ENCODE measurements around the gene USP17L29.
"Not testable (repeated sequence)": the region's sequence is repeated elsewhere in the genome, so short reads cannot be mapped to it uniquely, and the experiment has no call there.

The USP17L29 gene, protein sequence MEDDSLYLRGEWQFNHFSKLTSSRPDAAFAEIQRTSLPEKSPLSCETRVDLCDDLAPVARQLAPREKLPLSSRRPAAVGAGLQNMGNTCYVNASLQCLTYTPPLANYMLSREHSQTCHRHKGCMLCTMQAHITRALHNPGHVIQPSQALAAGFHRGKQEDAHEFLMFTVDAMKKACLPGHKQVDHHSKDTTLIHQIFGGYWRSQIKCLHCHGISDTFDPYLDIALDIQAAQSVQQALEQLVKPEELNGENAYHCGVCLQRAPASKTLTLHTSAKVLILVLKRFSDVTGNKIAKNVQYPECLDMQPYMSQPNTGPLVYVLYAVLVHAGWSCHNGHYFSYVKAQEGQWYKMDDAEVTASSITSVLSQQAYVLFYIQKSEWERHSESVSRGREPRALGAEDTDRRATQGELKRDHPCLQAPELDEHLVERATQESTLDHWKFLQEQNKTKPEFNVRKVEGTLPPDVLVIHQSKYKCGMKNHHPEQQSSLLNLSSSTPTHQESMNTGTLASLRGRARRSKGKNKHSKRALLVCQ

DNA sequence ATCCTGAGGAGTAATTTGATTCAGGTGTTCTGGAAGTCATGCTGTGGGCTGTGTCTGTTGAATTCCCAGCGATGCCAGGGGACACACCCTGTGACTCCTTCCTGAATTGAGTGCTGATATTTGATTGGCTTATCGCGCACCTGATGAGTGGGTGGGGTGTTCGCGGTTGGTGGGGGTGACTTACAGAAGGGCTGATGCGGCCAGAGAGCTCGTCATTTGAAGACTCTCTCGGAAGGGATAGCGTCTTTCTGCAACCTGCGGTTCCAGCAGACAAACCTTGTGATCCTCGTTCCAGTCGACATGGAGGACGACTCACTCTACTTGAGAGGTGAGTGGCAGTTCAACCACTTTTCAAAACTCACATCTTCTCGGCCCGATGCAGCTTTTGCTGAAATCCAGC, at the start of gene USP17L29:
Gene USP17L29, plus strand, starts transcription at position 301 of the 400 bp plus-strand sequence. Its CDS starts 0 bp downstream, at position 301.
- DNase-seq, result not testable (repeated sequence)

DNA sequence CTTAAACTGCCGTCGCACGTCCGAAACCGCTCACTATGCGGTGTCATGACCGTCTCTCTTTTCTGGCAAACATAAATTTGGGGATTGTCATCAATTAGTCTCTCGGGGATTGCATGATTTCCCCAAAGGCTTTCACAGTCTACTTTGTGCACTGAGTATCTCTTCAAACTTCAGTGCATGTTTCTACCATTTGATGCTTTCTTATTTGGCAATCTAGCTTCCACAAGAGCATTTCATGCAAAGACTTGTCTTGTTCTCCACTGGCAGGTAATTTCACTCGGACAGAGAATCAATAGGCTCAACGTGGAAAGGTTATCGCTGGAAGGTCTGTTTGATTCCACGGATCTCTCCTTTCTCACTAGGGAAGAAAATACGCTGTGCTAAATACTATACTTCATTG, 29.2 kb upstream of the USP17L29 start:
- not testable (repeated sequence) for DNase-seq

DNA sequence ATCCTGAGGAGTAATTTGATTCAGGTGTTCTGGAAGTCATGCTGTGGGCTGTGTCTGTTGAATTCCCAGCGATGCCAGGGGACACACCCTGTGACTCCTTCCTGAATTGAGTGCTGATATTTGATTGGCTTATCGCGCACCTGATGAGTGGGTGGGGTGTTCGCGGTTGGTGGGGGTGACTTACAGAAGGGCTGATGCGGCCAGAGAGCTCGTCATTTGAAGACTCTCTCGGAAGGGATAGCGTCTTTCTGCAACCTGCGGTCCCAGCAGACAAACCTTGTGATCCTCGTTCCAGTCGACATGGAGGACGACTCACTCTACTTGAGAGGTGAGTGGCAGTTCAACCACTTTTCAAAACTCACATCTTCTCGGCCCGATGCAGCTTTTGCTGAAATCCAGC, 28.6 kb upstream of the USP17L29 start, which contains the start of gene USP17L24:
Gene USP17L24, plus strand, starts transcription at position 301 of the 400 bp plus-strand sequence. Its CDS starts 0 bp downstream, at position 301.
- not testable (repeated sequence) for DNase-seq

DNA sequence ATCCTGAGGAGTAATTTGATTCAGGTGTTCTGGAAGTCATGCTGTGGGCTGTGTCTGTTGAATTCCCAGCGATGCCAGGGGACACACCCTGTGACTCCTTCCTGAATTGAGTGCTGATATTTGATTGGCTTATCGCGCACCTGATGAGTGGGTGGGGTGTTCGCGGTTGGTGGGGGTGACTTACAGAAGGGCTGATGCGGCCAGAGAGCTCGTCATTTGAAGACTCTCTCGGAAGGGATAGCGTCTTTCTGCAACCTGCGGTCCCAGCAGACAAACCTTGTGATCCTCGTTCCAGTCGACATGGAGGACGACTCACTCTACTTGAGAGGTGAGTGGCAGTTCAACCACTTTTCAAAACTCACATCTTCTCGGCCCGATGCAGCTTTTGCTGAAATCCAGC, 23.8 kb upstream of the USP17L29 start, which contains the start of gene USP17L25:
Gene USP17L25, plus strand, starts transcription at position 301 of the 400 bp plus-strand sequence. Its CDS starts 0 bp downstream, at position 301.
- DNase-seq, result not testable (repeated sequence)

DNA sequence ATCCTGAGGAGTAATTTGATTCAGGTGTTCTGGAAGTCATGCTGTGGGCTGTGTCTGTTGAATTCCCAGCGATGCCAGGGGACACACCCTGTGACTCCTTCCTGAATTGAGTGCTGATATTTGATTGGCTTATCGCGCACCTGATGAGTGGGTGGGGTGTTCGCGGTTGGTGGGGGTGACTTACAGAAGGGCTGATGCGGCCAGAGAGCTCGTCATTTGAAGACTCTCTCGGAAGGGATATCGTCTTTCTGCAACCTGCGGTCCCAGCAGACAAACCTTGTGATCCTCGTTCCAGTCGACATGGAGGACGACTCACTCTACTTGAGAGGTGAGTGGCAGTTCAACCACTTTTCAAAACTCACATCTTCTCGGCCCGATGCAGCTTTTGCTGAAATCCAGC, 19.1 kb upstream of the USP17L29 start, which contains the start of gene USP17L26:
Gene USP17L26, plus strand, starts transcription at position 301 of the 400 bp plus-strand sequence. Its CDS starts 0 bp downstream, at position 301.
- DNase-seq, result not testable (repeated sequence)

DNA sequence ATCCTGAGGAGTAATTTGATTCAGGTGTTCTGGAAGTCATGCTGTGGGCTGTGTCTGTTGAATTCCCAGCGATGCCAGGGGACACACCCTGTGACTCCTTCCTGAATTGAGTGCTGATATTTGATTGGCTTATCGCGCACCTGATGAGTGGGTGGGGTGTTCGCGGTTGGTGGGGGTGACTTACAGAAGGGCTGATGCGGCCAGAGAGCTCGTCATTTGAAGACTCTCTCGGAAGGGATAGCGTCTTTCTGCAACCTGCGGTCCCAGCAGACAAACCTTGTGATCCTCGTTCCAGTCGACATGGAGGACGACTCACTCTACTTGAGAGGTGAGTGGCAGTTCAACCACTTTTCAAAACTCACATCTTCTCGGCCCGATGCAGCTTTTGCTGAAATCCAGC, 14.3 kb upstream of the USP17L29 start, which contains the start of gene USP17L5:
Gene USP17L5, plus strand, starts transcription at position 301 of the 400 bp plus-strand sequence. Its CDS starts 0 bp downstream, at position 301.
- DNase-seq, result not testable (repeated sequence)

DNA sequence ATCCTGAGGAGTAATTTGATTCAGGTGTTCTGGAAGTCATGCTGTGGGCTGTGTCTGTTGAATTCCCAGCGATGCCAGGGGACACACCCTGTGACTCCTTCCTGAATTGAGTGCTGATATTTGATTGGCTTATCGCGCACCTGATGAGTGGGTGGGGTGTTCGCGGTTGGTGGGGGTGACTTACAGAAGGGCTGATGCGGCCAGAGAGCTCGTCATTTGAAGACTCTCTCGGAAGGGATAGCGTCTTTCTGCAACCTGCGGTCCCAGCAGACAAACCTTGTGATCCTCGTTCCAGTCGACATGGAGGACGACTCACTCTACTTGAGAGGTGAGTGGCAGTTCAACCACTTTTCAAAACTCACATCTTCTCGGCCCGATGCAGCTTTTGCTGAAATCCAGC, 9.6 kb upstream of the USP17L29 start, which contains the start of gene USP17L27:
Gene USP17L27, plus strand, starts transcription at position 301 of the 400 bp plus-strand sequence. Its CDS starts 0 bp downstream, at position 301.
- not testable (repeated sequence) for DNase-seq

DNA sequence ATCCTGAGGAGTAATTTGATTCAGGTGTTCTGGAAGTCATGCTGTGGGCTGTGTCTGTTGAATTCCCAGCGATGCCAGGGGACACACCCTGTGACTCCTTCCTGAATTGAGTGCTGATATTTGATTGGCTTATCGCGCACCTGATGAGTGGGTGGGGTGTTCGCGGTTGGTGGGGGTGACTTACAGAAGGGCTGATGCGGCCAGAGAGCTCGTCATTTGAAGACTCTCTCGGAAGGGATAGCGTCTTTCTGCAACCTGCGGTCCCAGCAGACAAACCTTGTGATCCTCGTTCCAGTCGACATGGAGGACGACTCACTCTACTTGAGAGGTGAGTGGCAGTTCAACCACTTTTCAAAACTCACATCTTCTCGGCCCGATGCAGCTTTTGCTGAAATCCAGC, 4.8 kb upstream of the USP17L29 start, which contains the start of gene USP17L28:
Gene USP17L28, plus strand, starts transcription at position 301 of the 400 bp plus-strand sequence. Its CDS starts 0 bp downstream, at position 301.
- not testable (repeated sequence) for DNase-seq

DNA sequence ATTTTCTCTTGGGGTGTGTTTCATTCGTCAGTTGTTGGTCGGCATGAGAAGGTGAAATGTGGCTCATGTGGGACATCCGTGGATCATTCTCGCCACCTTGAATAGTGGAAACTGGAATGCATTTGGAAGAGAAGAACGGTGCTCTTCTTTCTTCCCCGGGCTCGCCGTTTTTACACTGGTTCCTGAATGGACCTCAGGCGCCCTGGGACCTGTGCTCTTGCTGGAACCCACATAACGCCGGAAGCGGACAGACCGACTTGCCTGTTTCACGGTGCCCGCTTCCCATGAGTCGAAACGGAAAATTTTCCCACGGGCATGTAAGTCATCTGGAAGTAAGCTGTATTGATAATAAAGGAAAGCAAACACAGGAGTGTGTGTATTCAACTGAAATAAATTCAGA, 2.6 kb upstream of the USP17L29 start:
- DNase-seq, result not testable (repeated sequence)

DNA sequence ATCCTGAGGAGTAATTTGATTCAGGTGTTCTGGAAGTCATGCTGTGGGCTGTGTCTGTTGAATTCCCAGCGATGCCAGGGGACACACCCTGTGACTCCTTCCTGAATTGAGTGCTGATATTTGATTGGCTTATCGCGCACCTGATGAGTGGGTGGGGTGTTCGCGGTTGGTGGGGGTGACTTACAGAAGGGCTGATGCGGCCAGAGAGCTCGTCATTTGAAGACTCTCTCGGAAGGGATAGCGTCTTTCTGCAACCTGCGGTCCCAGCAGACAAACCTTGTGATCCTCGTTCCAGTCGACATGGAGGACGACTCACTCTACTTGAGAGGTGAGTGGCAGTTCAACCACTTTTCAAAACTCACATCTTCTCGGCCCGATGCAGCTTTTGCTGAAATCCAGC, 9.4 kb downstream of the USP17L29 start, which contains the start of gene USP17L30:
Gene USP17L30, plus strand, starts transcription at position 301 of the 400 bp plus-strand sequence. Its CDS starts 0 bp downstream, at position 301.
- not testable (repeated sequence) for DNase-seq

DNA sequence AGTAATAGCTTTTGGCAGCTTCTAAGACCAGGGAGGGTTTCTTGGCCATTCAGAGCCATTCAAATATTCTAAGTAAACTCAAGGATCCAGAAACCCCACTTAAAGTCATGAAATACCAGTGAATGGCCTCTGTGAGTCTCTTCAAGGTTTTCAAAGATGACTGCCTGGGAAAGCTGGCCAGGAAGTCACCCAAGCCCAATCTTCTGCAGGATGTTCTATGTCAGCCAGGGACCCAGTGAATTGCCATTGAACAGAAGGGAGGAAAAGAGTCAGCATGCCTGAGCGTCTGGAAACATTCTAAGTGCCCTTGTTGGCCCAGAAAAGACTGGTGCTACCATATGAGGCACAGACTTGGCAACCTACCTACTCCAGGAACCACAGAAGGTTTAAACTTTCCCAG, 26.4 kb downstream of the USP17L29 start:
- not testable (repeated sequence) for DNase-seq

DNA sequence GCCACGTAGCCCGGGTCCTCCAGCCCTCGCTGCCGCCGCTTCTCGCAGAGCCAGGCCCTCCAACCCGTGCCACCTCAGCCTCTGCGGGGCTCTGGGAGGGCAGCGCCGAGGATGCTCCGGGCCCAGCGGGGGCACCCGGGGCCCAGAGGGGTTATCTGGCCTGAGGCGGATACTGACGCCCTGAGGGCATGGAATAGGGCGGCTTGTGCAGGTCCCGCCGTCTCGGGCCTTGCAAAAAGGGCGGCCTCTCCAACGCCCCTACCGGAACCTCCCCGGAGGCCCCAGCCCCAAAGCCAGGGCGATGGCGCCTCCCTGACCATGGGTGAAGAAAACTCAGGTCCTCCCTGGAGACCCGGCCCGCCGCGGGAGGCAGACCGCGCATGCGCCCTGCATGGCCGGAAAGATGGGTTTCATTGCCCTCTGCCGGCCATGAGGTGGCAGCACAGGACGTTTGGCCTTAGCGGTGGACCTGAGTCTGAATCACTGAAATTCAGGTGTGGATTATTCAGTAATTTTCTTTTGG, 27.6 kb downstream of the USP17L29 start:
- DNase-seq, result peak; percentile 65

DNA sequence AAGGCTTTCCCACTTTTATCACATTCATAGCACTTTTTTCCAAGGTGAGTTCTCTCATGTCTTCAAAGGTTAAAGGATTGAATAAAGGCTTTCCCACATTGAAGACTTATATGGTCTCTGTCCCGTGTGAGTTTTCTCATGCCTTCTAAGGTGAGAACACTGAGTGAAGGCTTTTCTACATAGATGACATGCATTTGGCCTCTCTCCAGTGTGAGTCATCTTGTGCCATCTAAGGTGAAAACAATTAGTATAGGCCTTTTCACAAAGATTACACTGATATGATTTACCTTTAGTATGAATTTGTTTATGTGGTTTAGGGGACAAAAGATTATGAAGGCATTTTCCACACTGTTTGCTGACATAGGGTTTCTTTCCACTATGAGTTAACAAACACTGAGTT, 30.7 kb downstream of the USP17L29 start:
- no peak for DNase-seq

DNA sequence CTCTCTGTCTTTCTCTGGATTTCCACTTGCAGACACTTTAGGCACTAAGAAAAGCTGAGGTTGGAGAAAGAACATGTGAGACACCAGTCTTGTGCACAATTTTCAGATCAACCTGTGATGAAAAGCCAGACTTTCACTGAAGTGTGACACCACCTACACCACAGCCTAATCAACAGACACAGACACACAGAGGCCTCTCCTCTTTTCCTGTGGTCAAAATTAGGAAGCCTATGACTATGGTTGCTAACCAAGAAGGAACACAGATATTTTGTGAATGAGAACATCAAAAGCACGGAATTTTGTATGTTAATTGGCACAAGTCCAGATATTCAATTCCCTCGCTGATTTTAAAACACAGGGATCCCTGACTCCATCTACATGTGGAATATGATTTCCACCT, 35.6 kb downstream of the USP17L29 start:
- DNase-seq, result not testable (repeated sequence)

Measured in CD4-positive, alpha-beta T cell treated with Interleukin-21 for 1 hour (primary cell).